Hematopoietic multipotent progenitor cell treated with erythropoietin and hydrocortisone succinate and interleukin-3 and kit ligand, for 8 days (in vitro differentiated cells): Measurements from ENCODE around the gene EIF4A3.
A peak's percentile ranks its signal among the peaks of the same experiment; 100 is the strongest.
"Not testable (repeated sequence)": the region's sequence is repeated elsewhere in the genome, so short reads cannot be mapped to it uniquely, and the experiment has no call there.

Source experiments
- DNase-seq: peaks from one replicate; pipeline ENCODE4 v3.0.0-alpha.2; 2015

The EIF4A3 gene

GRCh38 chr17:80171681-80172080 lies 24.8 kb upstream of the EIF4A3 start:
- DNase-seq = no peak

GRCh38 chr17:80169784-80170500 lies 23.0 kb upstream of the EIF4A3 start, which contains the start of gene CARD14:
CARD14 (plus strand) TSS chr17:80170030; CDS start chr17:80181439, 11,409 bp downstream.
- DNase-seq = no peak

GRCh38 chr17:80169107-80169506 lies 22.2 kb upstream of the EIF4A3 start:
- no peak for DNase-seq

GRCh38 chr17:80168371-80168770 lies 21.4 kb upstream of the EIF4A3 start:
- DNase-seq = peak; percentile 54

DNA sequence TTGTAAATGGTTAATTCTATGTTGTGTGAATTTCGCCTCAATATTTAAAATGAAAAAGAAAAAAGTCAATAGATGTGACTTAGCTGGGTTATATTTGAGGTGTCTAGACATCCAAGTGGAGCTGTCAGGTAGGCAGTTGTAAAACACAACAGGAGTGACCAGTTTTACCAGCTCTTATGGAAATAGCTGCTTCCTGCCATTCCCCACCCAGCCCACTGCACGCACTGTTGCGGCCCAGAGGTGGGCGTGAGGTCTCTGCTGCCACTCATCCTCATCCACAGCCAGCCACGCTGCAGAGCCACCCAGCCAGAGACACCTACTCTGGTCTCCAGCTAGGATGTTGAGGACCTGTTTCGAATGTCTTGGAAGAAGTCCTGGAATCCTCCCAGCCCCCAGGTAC lies 19.5 kb upstream of the EIF4A3 start:
- no peak for DNase-seq

GRCh38 chr17:80164185-80164584 lies 17.3 kb upstream of the EIF4A3 start:
- DNase-seq = no peak

- DNase-seq = peak; percentile 93
Observed at GRCh38 chr17:80163336-80163735, 16.4 kb upstream of the EIF4A3 start.

DNA sequence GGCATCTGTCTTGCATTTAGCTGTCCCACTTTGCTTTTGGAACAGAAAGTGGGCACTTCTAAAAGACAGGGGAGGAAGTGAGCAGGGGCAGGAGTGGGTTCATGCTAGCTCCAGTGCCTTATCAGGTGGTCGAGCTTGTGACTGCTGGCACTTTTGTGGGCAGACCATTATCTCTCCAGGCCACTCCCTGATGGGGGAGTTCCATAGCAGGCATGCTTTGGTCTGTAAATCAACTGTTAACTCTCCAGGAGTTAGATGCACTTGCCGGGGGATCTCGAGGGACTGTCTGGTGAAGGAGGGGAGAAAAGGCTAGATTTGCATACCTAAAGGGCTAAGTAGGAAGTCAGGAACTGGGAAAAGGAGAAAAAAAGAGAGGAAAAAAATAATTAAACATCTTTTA lies 13.6 kb upstream of the EIF4A3 start:
- peak; percentile 95 for DNase-seq

- no peak for DNase-seq
Observed at GRCh38 chr17:80158846-80159245, 11.9 kb upstream of the EIF4A3 start.

GRCh38 chr17:80155600-80155999 lies 8.7 kb upstream of the EIF4A3 start:
- DNase-seq = not testable (repeated sequence)

DNA sequence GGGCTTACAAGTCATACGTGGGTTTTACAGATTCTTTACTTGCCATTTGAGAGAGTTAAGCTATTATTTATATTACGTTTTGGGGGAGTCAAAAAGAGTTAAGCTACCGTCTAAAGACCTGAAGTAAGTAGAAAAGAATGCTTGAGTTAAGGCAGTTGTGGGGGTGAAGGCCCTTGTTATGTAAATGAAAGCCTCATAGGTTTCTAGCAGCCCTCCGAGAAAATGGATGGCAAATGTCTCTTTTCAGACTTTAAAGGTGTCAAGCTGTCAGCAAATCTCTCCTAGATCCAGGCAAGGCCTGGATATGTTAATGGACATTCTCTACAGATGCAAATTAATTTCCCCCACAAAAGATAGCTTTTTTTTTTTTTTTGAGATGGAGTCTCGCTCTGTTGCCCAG lies 7.2 kb upstream of the EIF4A3 start:
- no peak for DNase-seq

- DNase-seq = no peak
Observed at GRCh38 chr17:80153004-80153403, 6.1 kb upstream of the EIF4A3 start.

DNA sequence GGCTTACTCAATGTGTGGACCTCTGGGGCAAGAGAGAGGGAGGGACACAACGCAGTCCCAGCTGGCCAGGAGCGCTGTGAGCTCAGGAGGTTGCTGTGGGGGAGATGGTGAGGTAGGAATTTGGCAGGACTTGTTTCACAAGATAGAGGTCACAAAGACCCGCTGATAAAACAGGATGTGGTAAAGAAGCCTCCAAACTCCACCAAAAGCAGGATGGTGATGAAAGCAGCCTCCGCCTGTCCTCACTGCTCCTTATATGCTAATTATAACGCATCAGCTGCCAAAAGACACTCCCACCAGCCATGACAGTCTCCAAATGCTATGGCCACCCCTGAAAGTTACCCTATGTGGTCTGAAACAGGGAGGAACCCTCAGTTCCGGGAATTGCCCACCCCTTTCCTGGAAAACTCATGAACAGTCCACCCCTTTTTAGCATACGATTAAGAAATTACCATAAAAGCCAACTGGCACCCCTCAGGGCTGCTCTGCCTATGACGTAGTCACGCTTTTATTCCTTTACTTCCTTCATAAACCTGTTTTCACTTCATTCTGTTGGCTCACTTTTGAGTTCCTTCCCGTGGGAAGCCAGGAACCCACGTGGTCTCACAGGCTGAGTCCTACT lies 5.3 kb upstream of the EIF4A3 start:
- DNase-seq = peak; percentile 91

- DNase-seq = no peak
Observed at GRCh38 chr17:80151333-80151732, 4.4 kb upstream of the EIF4A3 start.

DNA sequence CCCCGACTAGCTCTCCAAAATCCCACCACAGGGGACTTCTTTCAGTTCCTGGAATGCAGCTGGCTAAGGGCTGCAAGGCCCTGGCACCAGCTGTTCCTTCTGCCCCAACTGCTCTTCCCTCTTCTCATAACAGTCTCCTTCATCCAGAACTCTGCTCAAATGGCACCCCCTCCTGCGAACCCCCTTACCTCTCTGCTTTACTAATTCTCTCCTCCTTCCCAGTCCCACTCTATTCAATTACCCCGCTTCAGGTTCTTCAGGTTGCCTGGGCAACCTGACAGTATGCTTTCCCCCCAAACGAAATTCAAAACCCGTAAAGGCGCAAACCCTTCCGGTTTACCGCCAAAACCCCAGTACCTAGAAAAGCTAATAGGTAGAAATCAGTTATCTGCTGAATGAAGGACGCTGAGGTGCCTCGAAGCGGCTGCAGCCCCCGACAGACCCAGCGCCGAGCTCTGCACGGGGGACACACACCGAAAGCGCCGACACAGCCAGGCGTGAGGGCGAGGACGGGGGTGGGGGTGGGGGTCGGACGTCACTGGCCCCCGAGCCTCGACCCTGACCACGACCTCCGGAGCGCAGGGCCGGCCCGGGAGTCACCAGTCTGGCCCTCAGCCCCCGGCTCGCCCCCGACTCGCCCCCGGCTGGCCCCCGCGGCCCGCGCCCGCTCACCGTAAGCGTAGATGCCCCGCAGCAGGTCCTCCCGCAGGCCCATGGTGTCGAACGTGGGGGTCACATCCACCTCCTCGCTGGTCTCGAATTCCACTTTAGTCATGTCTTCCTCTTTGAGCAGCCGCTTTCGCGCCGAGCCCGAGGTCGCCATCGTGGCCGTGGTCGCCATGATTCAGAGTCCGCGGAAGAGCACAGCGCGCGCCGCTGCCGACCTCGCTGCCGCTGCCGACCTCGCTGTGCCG lies 550 bp downstream of the EIF4A3 start:
- peak; percentile 31 for DNase-seq

DNA sequence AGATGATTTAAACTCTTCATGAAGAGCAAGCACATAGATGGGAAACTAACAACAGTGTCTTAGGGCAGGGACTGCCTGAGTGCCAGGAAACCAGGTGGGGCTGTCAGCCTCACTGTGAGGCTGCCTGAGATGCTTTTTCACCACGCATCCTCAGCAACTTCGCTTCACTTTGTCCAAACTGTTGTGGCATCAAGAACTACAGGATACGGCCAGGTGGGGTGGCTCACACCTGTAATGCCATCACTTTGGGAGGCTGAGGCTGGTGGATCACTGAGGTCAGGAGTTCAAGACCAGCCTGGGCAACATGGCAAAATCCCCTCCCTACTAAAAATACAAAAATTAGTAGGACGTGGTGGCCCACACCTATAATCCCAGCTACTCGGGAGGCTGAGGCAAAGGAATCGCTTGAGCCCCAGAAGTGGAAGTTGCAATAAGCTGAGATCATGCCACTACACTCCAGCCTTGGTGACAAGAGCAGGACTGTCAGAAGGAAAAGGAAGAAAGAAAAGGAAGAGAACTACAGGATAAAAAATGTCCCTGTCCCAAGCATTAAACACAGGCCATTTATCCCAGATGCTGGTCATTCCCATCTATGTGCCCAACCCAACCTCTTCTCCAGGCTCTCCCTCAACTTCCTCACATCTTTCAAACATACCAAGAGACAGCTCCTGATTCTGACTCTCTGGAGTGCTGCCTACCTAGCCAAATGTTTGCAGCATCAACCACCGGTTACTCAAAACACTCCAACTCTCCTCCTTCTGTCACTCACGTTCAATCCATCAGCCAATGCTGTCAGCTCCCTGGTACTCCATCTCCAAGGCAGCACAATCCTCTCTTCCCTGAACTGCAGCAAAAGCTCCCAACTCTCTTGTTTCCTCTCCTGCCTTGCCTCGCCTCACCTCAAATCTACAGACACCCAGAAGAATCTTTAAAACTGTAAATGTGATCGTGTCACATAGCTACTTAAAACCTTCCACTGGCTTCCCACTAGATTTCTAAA lies 1.6 kb downstream of the EIF4A3 start:
- DNase-seq = peak; percentile 16

GRCh38 chr17:80142929-80143328 lies 4.0 kb downstream of the EIF4A3 start:
- DNase-seq = no peak

DNA sequence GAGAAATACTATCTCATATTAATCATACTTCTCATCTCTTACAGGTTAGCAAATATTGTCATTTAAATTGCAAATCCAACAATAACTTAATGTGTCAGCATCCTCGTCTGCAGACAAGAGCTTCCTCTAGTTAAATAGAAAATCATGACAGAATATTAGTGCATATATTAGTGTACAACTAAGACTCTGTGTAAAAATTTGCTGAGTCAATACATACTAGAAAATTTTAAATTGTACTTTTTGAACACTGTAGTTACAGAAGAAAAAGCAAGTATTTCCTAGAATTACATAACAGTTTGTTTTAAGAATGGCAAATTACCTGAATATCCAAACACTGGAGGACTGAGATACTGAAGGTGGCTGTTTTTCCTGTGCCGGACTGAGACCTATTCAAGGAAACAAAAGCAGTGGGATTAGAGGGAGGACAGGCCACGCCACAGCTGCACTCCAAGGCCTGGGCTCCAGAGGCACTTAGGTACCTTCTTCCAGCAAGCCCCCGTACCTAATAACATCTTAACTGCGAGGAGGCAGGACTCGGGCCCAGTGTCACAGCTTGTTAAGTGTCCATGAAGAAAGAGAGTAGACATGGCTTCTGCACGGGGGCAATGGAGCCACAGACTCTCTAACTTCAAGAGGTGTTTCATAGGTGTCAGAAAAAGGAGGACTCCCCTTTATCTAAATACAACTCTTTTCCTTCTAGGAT lies 5.3 kb downstream of the EIF4A3 start:
- DNase-seq = no peak

GRCh38 chr17:80138856-80139426 lies 8.0 kb downstream of the EIF4A3 start:
- no peak for DNase-seq

- DNase-seq = no peak
Observed at GRCh38 chr17:80137131-80137530, 9.8 kb downstream of the EIF4A3 start.

GRCh38 chr17:80133626-80133970 lies 13.3 kb downstream of the EIF4A3 start:
- no peak for DNase-seq
